Uterus (tissue), 2 donors: ENCODE measurements around the gene FAM76A.

Experiments
- CTCF ChIP-seq, 4 experiments: fragments of 200-600 bp in 2 of 4; fragments of 450-650 bp in 2 of 4; sonication (generic) in 2 of 4; IDR thresholded peaks; one replicate each; pipeline ENCODE4 v1.5.1; 2016 to 2019; ENCODE audit warnings: antibody characterized with exemption in 4 of 4, mild to moderate bottlenecking in 2 of 4, moderate library complexity in 1 of 4
- POLR2A ChIP-seq, 2 donors: fragments of 450-650 bp; IDR thresholded peaks; one replicate each; pipeline ENCODE4 v1.6.1; 2016; ENCODE audit warnings: antibody characterized with exemption in 2 of 2, mild to moderate bottlenecking in 1 of 2, moderate library complexity in 1 of 2

- TF ChIP-seq CTCF (IDR thresholded peaks at IDR 0.05) (no peak), POLR2A (IDR thresholded peaks at IDR 0.05) (no peak)
These were observed 794 bp upstream of the FAM76A start for GRCh38 chr1:27724961-27725373.
